HEK293 (cell line): ENCODE measurements around the gene DNAAF8.

Experiments
- CTCF ChIA-PET: fragments of 350-600 bp; formaldehyde crosslinking; extraction: SDS; loops from one replicate; lab custom pipeline; 2021; ENCODE audit warnings: antibody characterized with exemption; lab: Yijun Ruan, JAX
- POLR2A ChIA-PET: fragments of 300-600 bp; formaldehyde crosslinking; extraction: SDS; loops from one replicate; lab custom pipeline; 2020; ENCODE audit warnings: antibody characterized with exemption, inconsistent platforms; lab: Yijun Ruan, JAX
- H3K27ac ChIP-seq: fragments of 200-500 bp; sonication (Bioruptor generic); 2 replicates; pipeline ENCODE4 v1.5.1; 2014; ENCODE audit warnings: low read depth, low read length, control low read depth, inconsistent platforms; ENCODE audit errors: extremely low read depth
- H3K36me3 ChIP-seq, 2 experiments: fragments of 200-500 bp in 1 of 2; sonication (Bioruptor generic) in 1 of 2; 1 replicate in 1 of 2; 2 replicates in 1 of 2; pipeline ENCODE4 v1.5.1; 2014 to 2017; ENCODE audit warnings: inconsistent platforms in 2 of 2, low read length in 2 of 2; ENCODE audit not compliant: control insufficient read depth in 2 of 2, insufficient read depth in 1 of 2
- H3K4me1 ChIP-seq: fragments of 200-500 bp; sonication (Bioruptor generic); 2 replicates; pipeline ENCODE4 v1.5.1; 2014; ENCODE audit warnings: mild to moderate bottlenecking, low read length, inconsistent platforms; ENCODE audit not compliant: control insufficient read depth, insufficient read depth
- H3K4me3 ChIP-seq: 2 replicates; pipeline ENCODE4 v1.5.1; 2011; ENCODE audit warnings: low read depth, mild to moderate bottlenecking, control low read depth, low read length, moderate library complexity
- H3K9me3 ChIP-seq: fragments of 200-500 bp; sonication (Bioruptor generic); 2 replicates; pipeline ENCODE4 v1.5.1; 2014; ENCODE audit warnings: low read depth, low read length, inconsistent platforms; ENCODE audit not compliant: control insufficient read depth, insufficient read depth
- BCL11B ChIP-seq: fragments of 450-650 bp; formaldehyde crosslinking; IDR thresholded peaks from 2 replicates; pipeline ENCODE4 v1.5.1; 2016; ENCODE audit warnings: low read depth, missing biosample characterization, missing genetic modification characterization
- ELK4 ChIP-seq: IDR thresholded peaks from 2 replicates; pipeline ENCODE4 v1.6.1; 2011; ENCODE audit warnings: mild to moderate bottlenecking, low read depth, low read length, borderline replicate concordance
- IKZF3 ChIP-seq: fragments of 450-650 bp; IDR thresholded peaks from 2 replicates; pipeline ENCODE4 v1.5.0; 2018; ENCODE audit warnings: missing biosample characterization, mild to moderate bottlenecking, missing genetic modification characterization, moderate library complexity
- MYNN ChIP-seq: fragments of 450-650 bp; formaldehyde crosslinking; IDR thresholded peaks from 2 replicates; pipeline ENCODE4 v1.5.1; 2016; ENCODE audit warnings: missing biosample characterization, missing genetic modification characterization, borderline replicate concordance
- PRDM10 ChIP-seq: fragments of 450-650 bp; formaldehyde crosslinking; IDR thresholded peaks from 2 replicates; pipeline ENCODE4 v1.5.1; 2016; ENCODE audit warnings: missing biosample characterization, missing genetic modification characterization
- YY1 ChIP-seq: fragments of 450-650 bp; formaldehyde crosslinking; IDR thresholded peaks from 2 replicates; pipeline ENCODE4 v1.5.1; 2018; ENCODE audit warnings: missing biosample characterization, missing genetic modification characterization
- ZBTB11 ChIP-seq: fragments of 450-650 bp; formaldehyde crosslinking; conservative IDR thresholded peaks from 2 replicates; pipeline ENCODE4 v1.5.1; 2016; ENCODE audit warnings: low read depth, missing biosample characterization, missing genetic modification characterization
- ZFP3 ChIP-seq: fragments of 450-650 bp; formaldehyde crosslinking; IDR thresholded peaks from 2 replicates; pipeline ENCODE4 v1.5.1; 2016; ENCODE audit warnings: low read depth, missing biosample characterization, missing genetic modification characterization
- ZFP37 ChIP-seq: fragments of 450-650 bp; formaldehyde crosslinking; IDR thresholded peaks from 2 replicates; pipeline ENCODE4 v1.5.1; 2016; ENCODE audit warnings: missing biosample characterization, missing genetic modification characterization
- ZNF112 ChIP-seq: fragments of 450-650 bp; formaldehyde crosslinking; IDR thresholded peaks from 2 replicates; pipeline ENCODE4 v1.5.0; 2017; ENCODE audit warnings: missing biosample characterization, missing genetic modification characterization
- ZNF132 ChIP-seq: fragments of 450-650 bp; formaldehyde crosslinking; IDR thresholded peaks from 2 replicates; pipeline ENCODE4 v1.5.1; 2017; ENCODE audit warnings: missing biosample characterization, missing genetic modification characterization, borderline replicate concordance
- ZNF202 ChIP-seq: fragments of 450-650 bp; formaldehyde crosslinking; IDR thresholded peaks from 2 replicates; pipeline ENCODE4 v1.5.1; 2016; ENCODE audit warnings: missing biosample characterization, missing genetic modification characterization, borderline replicate concordance
- ZNF292 ChIP-seq: fragments of 450-650 bp; formaldehyde crosslinking; IDR thresholded peaks from 2 replicates; pipeline ENCODE4 v1.5.1; 2016; ENCODE audit warnings: low read depth, missing biosample characterization, missing genetic modification characterization, borderline replicate concordance
- ZNF302 ChIP-seq: fragments of 450-650 bp; formaldehyde crosslinking; IDR thresholded peaks from 2 replicates; pipeline ENCODE4 v1.5.1; 2016; ENCODE audit warnings: missing biosample characterization, missing genetic modification characterization, low read depth
- ZNF37A ChIP-seq: fragments of 450-650 bp; IDR thresholded peaks from 2 replicates; pipeline ENCODE4 v1.5.1; 2018; ENCODE audit warnings: missing biosample characterization, missing genetic modification characterization
- ZNF433 ChIP-seq: fragments of 450-650 bp; formaldehyde crosslinking; IDR thresholded peaks from 2 replicates; pipeline ENCODE4 v1.5.1; 2016; ENCODE audit warnings: missing biosample characterization, missing genetic modification characterization, low read depth
- ZNF513 ChIP-seq: fragments of 450-650 bp; IDR thresholded peaks from 2 replicates; pipeline ENCODE4 v1.5.1; 2018; ENCODE audit warnings: missing biosample characterization, missing genetic modification characterization
- ZNF596 ChIP-seq: fragments of 450-650 bp; IDR thresholded peaks from 2 replicates; pipeline ENCODE4 v1.5.0; 2018; ENCODE audit warnings: missing biosample characterization, mild to moderate bottlenecking, missing genetic modification characterization, moderate library complexity
- ZNF623 ChIP-seq: fragments of 450-650 bp; formaldehyde crosslinking; IDR thresholded peaks from 2 replicates; pipeline ENCODE4 v1.5.1; 2016; ENCODE audit warnings: missing biosample characterization, missing genetic modification characterization
- ZNF791 ChIP-seq: fragments of 450-650 bp; formaldehyde crosslinking; IDR thresholded peaks from 2 replicates; pipeline ENCODE4 v1.5.1; 2016; ENCODE audit warnings: missing biosample characterization, missing genetic modification characterization
- ZSCAN4 ChIP-seq: fragments of 450-650 bp; formaldehyde crosslinking; IDR thresholded peaks from 2 replicates; pipeline ENCODE4 v1.5.1; 2017; ENCODE audit warnings: missing biosample characterization, missing genetic modification characterization

DNAAF8 gene

GRCh38 chr16:4769306-4769638 is 34.9 kb downstream of the DNAAF8 start:
- Histone ChIP-seq H3K9me3 (no peaks in the 10 kb centered on the region), H3K4me3 (no peak overlapping the region), H3K36me3 (peaks cover 0 to 11% of the 10 kb centered on the region in 2 experiments; a peak in 2 of 3 replicates), H3K4me1 (no peaks in the 10 kb centered on the region; the same call in 1 of the 2 replicates), H3K27ac (peak overlapping the region; percentile 46; the same call in 1 of the 2 replicates)
- CTCF ChIA-PET, result interaction anchor here (0.5 kb wide), 1 partner anchor 12 kb away, joined by 6 read pairs; no protein-coding TSS in a partner anchor
- TF ChIP-seq ZNF202 (0 out of 2 replicates have a peak, but pooled peaks have one; percentile 3), ZNF791 (tag by site-specific recombination) (no peak), ZFP3 (tag by site-specific recombination) (no peak), ZFP37 (0 out of 2 replicates have a peak, but pooled peaks have one; percentile 29), ZNF292 (tag by site-specific recombination) (no peak), ZNF513 (tag by site-specific recombination) (no peak), ZNF302 (tag by site-specific recombination) (no peak), ZNF596 (tag by site-specific recombination) (no peak), YY1 (tag by site-specific recombination) (no peak), MYNN (tag by site-specific recombination) (no peak), ZNF623 (tag by site-specific recombination) (peak; percentile 96)
- POLR2A ChIA-PET, result interaction anchor here (0.6 to 3.9 kb wide), 11 partner anchors 10 to 1727 kb away, joined by 3 to 43 read pairs (median 4); partner anchors contain the start of genes ANKS3, DNAAF8, GLYR1 and ROGDI

- Histone ChIP-seq H3K4me1 (no peaks in the 10 kb centered on the region), H3K36me3 (no peaks in the 10 kb centered on the region), H3K9me3 (no peaks in the 10 kb centered on the region), H3K27ac (no peak overlapping the region), H3K4me3 (no peak overlapping the region)
- CTCF ChIA-PET, result no interaction called here
- POLR2A ChIA-PET, result interaction anchor here (0.7 kb wide), 1 partner anchor 166 kb away, joined by 5 read pairs; the partner anchor contains the start of gene PPL
- TF ChIP-seq PRDM10 (tag by site-specific recombination) (peak; percentile 86), ZNF433 (tag by site-specific recombination) (no peak)
These were observed 37.3 kb downstream of the DNAAF8 start for GRCh38 chr16:4771646-4772045.

- H3K27ac ChIP-seq, result no peak overlapping the region
- ChIA-PET POLR2A (interaction anchor here (0.7 kb wide), 1 partner anchor 165 kb away, joined by 5 read pairs; the partner anchor contains the start of gene PPL), CTCF (interaction anchor here (0.6 kb wide), 1 partner anchor 30 kb away, joined by 3 read pairs; no protein-coding TSS in a partner anchor)
- H3K9me3 ChIP-seq, result no peaks in the 10 kb centered on the region
- H3K4me1 ChIP-seq, result no peaks in the 10 kb centered on the region
- H3K36me3 ChIP-seq, result no peaks in the 10 kb centered on the region
- no peak overlapping the region for H3K4me3 ChIP-seq
- TF ChIP-seq ZSCAN4 (tag by site-specific recombination) (no peak), ELK4 (no peak), ZNF112 (tag by site-specific recombination) (no peak), ZNF37A (tag by site-specific recombination) (no peak), ZNF132 (tag by site-specific recombination) (no peak), ZBTB11 (tag by site-specific recombination) (no peak), IKZF3 (tag by site-specific recombination) (no peak), BCL11B (tag by site-specific recombination) (no peak)
These were observed 38.0 kb downstream of the DNAAF8 start for GRCh38 chr16:4772351-4772750.
